ENCODE data around the gene CREB1.

CREB1 gene

GRCh38 chr2:207530160-207531031, 634 bp downstream of the CREB1 start:
- TF ChIP-seq ZFX (IDR thresholded peaks at IDR 0.05): peak; percentile 33
- TF ChIP-seq, protein P1, sequence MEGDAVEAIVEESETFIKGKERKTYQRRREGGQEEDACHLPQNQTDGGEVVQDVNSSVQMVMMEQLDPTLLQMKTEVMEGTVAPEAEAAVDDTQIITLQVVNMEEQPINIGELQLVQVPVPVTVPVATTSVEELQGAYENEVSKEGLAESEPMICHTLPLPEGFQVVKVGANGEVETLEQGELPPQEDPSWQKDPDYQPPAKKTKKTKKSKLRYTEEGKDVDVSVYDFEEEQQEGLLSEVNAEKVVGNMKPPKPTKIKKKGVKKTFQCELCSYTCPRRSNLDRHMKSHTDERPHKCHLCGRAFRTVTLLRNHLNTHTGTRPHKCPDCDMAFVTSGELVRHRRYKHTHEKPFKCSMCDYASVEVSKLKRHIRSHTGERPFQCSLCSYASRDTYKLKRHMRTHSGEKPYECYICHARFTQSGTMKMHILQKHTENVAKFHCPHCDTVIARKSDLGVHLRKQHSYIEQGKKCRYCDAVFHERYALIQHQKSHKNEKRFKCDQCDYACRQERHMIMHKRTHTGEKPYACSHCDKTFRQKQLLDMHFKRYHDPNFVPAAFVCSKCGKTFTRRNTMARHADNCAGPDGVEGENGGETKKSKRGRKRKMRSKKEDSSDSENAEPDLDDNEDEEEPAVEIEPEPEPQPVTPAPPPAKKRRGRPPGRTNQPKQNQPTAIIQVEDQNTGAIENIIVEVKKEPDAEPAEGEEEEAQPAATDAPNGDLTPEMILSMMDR (conservative IDR thresholded peaks at IDR 0.05): no peak
- H3K27ac ChIP-seq: peak overlapping the region; percentile 93

GRCh38 chr2:207531032-207531952, 1.5 kb downstream of the CREB1 start:
- peak overlapping the region; percentile 93 for H3K27ac ChIP-seq
- TF ChIP-seq ZFX (IDR thresholded peaks at IDR 0.05): no peak
- TF ChIP-seq, protein P1 (conservative IDR thresholded peaks at IDR 0.05): no peak

- no peak for TF ChIP-seq ZFX (IDR thresholded peaks at IDR 0.05)
- TF ChIP-seq, protein P1 (conservative IDR thresholded peaks at IDR 0.05): no peak
- H3K27ac ChIP-seq: no peak overlapping the region; the same call in 1 of the 2 replicates
These were observed 2.9 kb downstream of the CREB1 start for GRCh38 chr2:207532676-207533075.

- H3K27ac ChIP-seq: no peak overlapping the region
- TF ChIP-seq, protein P1 (conservative IDR thresholded peaks at IDR 0.05): no peak
- no peak for TF ChIP-seq ZFX (IDR thresholded peaks at IDR 0.05)
These were observed 3.8 kb downstream of the CREB1 start for GRCh38 chr2:207533461-207534008.

GRCh38 chr2:207534417-207534816, 4.7 kb downstream of the CREB1 start:
- H3K27ac ChIP-seq: peak overlapping the region; percentile 41
- TF ChIP-seq, protein P1 (conservative IDR thresholded peaks at IDR 0.05): no peak
- TF ChIP-seq ZFX (IDR thresholded peaks at IDR 0.05): no peak

DNA sequence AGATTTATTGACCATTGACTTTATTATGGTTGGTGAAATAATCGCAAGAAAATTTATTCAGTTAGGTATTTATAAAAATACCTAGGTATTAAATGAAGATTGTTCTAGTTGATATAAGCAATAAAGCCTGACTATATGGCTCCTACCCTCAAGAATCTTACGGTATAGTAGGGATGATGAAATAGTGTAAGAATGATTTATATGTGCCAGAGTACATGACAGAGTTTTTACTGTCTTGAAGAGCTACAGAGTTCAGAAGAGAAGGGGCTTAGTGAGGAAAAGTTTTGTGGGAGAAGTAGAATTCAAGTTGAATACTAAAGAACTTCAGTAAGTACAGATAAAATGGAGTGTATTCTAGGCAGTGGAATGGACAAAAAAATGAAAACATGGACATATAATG, 9.7 kb downstream of the CREB1 start:
- no peak for TF ChIP-seq ZFX (IDR thresholded peaks at IDR 0.05)
- TF ChIP-seq, protein P1 (conservative IDR thresholded peaks at IDR 0.05): no peak
- no peak overlapping the region for H3K27ac ChIP-seq
